ENCODE measurements around the gene YWHAG. TPM values are rescaled to one million over a fixed set of nuclear protein-coding genes. Genes with fewer than 3 reads are reported as not detected.

The YWHAG gene
- total and polyA plus RNA-seq, 9 of the 15 experiments (the other 6 are each of a cell fraction or from before 2014, with no cell fraction given): 30.4 to 246 (median 94.5) TPM

DNA sequence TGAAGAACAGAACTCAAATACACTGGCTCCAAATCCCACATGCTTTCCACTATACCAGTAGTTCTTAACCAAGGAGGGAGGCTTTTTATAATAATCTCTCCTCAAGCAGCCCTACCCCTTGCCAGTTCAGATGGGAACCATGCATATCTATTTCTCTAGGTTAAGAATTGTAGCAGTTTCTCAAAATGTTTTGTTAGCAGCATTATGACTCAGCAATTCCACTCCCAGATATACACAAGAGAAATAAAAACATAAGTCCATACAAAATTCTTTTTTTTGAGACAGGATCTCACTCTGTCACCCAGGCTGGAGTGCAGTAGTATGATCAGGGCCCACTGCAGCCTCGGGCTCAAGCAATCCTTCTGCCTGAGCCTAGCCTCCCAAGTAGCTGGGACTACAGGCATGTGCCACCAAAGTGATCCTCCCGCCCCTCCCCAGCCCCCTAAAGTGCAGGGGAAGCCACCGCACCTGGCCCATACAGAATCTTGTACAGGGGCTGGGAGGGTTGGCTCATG, 18.1 kb downstream of the YWHAG start (continued):
- TF ChIP-seq ARID1B (IDR thresholded peaks at IDR 0.05): 0 out of 2 replicates have a peak, but pooled peaks have one; percentile 43
- no peak for TF ChIP-seq MTA3 (IDR thresholded peaks at IDR 0.05; ENCODE audit: borderline replicate concordance)
- TF ChIP-seq MAFF (IDR thresholded peaks at IDR 0.05; ENCODE audit: low read length): peak; percentile 94
- TF ChIP-seq SETDB1 (IDR thresholded peaks at IDR 0.05; ENCODE audit: low read length): no peak
- no peak for TF ChIP-seq ZNF551 (CRISPR knock-in tag; IDR thresholded peaks at IDR 0.05)
- TF ChIP-seq ZNF592 (IDR thresholded peaks at IDR 0.05): peak; percentile 82
- TF ChIP-seq, protein P1, sequence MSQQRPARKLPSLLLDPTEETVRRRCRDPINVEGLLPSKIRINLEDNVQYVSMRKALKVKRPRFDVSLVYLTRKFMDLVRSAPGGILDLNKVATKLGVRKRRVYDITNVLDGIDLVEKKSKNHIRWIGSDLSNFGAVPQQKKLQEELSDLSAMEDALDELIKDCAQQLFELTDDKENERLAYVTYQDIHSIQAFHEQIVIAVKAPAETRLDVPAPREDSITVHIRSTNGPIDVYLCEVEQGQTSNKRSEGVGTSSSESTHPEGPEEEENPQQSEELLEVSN (IDR thresholded peaks at IDR 0.05; ENCODE audit: borderline replicate concordance in 1 of 2, extremely low read depth in 1 of 2, insufficient read depth in 1 of 2, insufficient read length in 1 of 2, low read depth in 1 of 2, low read length in 1 of 2, poor library complexity in 1 of 2, severe bottlenecking in 1 of 2): peak in 1 of 2 experiments; percentile 11
- no peak for TF ChIP-seq ZNF12 (CRISPR knock-in tag; IDR thresholded peaks at IDR 0.05)
- 0 out of 4 replicates have a peak, but pooled peaks of 1 of the 2 experiments have one; percentile 33 for TF ChIP-seq FOXK2 (conservative IDR thresholded peaks at IDR 0.05 in 1 of 2, IDR thresholded peaks at IDR 0.05 in 1 of 2; ENCODE audit: low read depth in 2 of 2)
- peak; percentile 89 for TF ChIP-seq BACH1 (tag; IDR thresholded peaks at IDR 0.05)
- no peak for TF ChIP-seq POLR2AphosphoS5 (IDR thresholded peaks at IDR 0.05; ENCODE audit: control insufficient read depth, insufficient read depth, low read depth, low read length)
- TF ChIP-seq GTF2E2 (tag; IDR thresholded peaks at IDR 0.05): no peak
- TF ChIP-seq SNRNP70 (optimal IDR thresholded peaks at IDR 0.05; ENCODE audit: low read depth, low read length): no peak
- peak; percentile 93 for TF ChIP-seq C11orf30 (IDR thresholded peaks at IDR 0.05; ENCODE audit: low read depth)
- no peak for TF ChIP-seq HDGF (IDR thresholded peaks at IDR 0.05)
- no peak for TF ChIP-seq ZNF583 (CRISPR knock-in tag; IDR thresholded peaks at IDR 0.05)
- peak; percentile 67; the same call in 1 of the 2 replicates for TF ChIP-seq ADNP (tag; IDR thresholded peaks at IDR 0.05)
- TF ChIP-seq, protein P2, sequence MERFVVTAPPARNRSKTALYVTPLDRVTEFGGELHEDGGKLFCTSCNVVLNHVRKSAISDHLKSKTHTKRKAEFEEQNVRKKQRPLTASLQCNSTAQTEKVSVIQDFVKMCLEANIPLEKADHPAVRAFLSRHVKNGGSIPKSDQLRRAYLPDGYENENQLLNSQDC (CRISPR knock-in tag; IDR thresholded peaks at IDR 0.05): no peak
- TF ChIP-seq PURB (CRISPR knock-in tag; IDR thresholded peaks at IDR 0.05; ENCODE audit: low read depth): no peak
- peak; percentile 89 for TF ChIP-seq NFE2L1 (tag; IDR thresholded peaks at IDR 0.05; ENCODE audit: borderline replicate concordance, low read depth)
- TF ChIP-seq MYBL2 (IDR thresholded peaks at IDR 0.05; ENCODE audit: low read depth): no peak
- no peak for TF ChIP-seq MYBL2 (CRISPR knock-in tag; IDR thresholded peaks at IDR 0.05; ENCODE audit: borderline replicate concordance)
- no peak for TF ChIP-seq CCAR2 (IDR thresholded peaks at IDR 0.05; ENCODE audit: low read depth, low read length)
- TF ChIP-seq LEF1 (IDR thresholded peaks at IDR 0.05): no peak
